ENCODE data around the gene PTGDR2. TPM values are rescaled to one million over a fixed set of nuclear protein-coding genes. Genes with fewer than 3 reads are reported as not detected.
A peak's percentile ranks its signal among the peaks of the same experiment; 100 is the strongest.

Gene PTGDR2
- total RNA-seq, 2 donors from 2014 or later = 0.52 to 1.3 TPM

- Histone ChIP-seq H3K27ac (no peak overlapping the region), H3K4me3 (no peak overlapping the region), H3K4me1 (peaks cover 5% of the 10 kb centered on the region), H3K36me3 (replicated peaks in 1 of 2; ENCODE audit: insufficient read depth in 1 of 2, low read depth in 2 of 2) (peaks cover 0 to 4% of the 10 kb centered on the region in 2 donors), H3K9me3 (no peaks in the 10 kb centered on the region), H3K27me3 (no peaks in the 10 kb centered on the region)
- TF ChIP-seq CTCF (IDR thresholded peaks at IDR 0.05) (no peak), POLR2A (IDR thresholded peaks at IDR 0.05) (no peak)
- intact Hi-C loops (cut with DNase I) = no loop called here
- no peak for ATAC-seq
- 51 to 56% methylated on average over 6 to 7 of the region's 8 CpGs for WGBS, 2 donors
- DNase-seq = no peak
Observed at GRCh38 chr11:60854847-60855725, 664 bp downstream of the PTGDR2 start.

GRCh38 chr11:60854140-60854846, 1.5 kb downstream of the PTGDR2 start:
- no peak overlapping the region for H3K27ac ChIP-seq
- DNase-seq (no peak), ATAC-seq (no peak)
- intact Hi-C loops (cut with DNase I) = no loop called here
- 65 to 88% methylated on average over 8 of the region's 8 CpGs for WGBS, 2 donors
- H3K9me3 ChIP-seq = no peaks in the 10 kb centered on the region
- no peak overlapping the region for H3K4me3 ChIP-seq
- TF ChIP-seq CTCF (IDR thresholded peaks at IDR 0.05) (no peak), POLR2A (IDR thresholded peaks at IDR 0.05) (no peak)
- peaks cover 0 to 4% of the 10 kb centered on the region in 2 donors for H3K36me3 ChIP-seq (replicated peaks in 1 of 2; ENCODE audit: insufficient read depth in 1 of 2, low read depth in 2 of 2)
- peaks cover 5% of the 10 kb centered on the region for H3K4me1 ChIP-seq
- no peaks in the 10 kb centered on the region for H3K27me3 ChIP-seq

GRCh38 chr11:60852982-60853950, 2.5 kb downstream of the PTGDR2 start:
- ATAC-seq (no peak), DNase-seq (no peak)
- no peak for TF ChIP-seq POLR2A (IDR thresholded peaks at IDR 0.05)
- TF ChIP-seq CTCF (IDR thresholded peaks at IDR 0.05) = no peak
- Histone ChIP-seq H3K4me3 (no peak overlapping the region), H3K27ac (peak overlapping the region in 1 of 4 donors; percentile 74), H3K9me3 (no peaks in the 10 kb centered on the region), H3K36me3 (replicated peaks in 1 of 2; ENCODE audit: insufficient read depth in 1 of 2, low read depth in 2 of 2) (peaks cover 0 to 4% of the 10 kb centered on the region in 2 donors), H3K4me1 (peaks cover 5% of the 10 kb centered on the region), H3K27me3 (no peaks in the 10 kb centered on the region)
- intact Hi-C loops (cut with DNase I) = no loop called here
- WGBS, 2 donors = 80 to 97% methylated on average over 18 to 65 of the region's 68 CpGs

GRCh38 chr11:60852117-60852981, 3.4 kb downstream of the PTGDR2 start:
- Histone ChIP-seq H3K9me3 (no peaks in the 10 kb centered on the region), H3K4me1 (peaks cover 5% of the 10 kb centered on the region), H3K36me3 (replicated peaks in 1 of 2; ENCODE audit: insufficient read depth in 1 of 2, low read depth in 2 of 2) (peaks cover 0 to 4% of the 10 kb centered on the region in 2 donors), H3K27me3 (no peaks in the 10 kb centered on the region), H3K4me3 (no peak overlapping the region), H3K27ac (peak overlapping the region; percentile 5 to 74 (median 57))
- intact Hi-C loops (cut with DNase I) = no loop called here
- TF ChIP-seq POLR2A (IDR thresholded peaks at IDR 0.05) (peak in 2 of 3 donors; percentile 16 to 41), CTCF (IDR thresholded peaks at IDR 0.05) (peak in 2 of 7 experiments; percentile 7 to 11)
- DNase-seq (peak; percentile 61 to 75 (median 62)), ATAC-seq (peak; percentile 73)
- 17 to 25% methylated on average over 26 to 76 of the region's 78 CpGs for WGBS, 2 donors

Data from body of pancreas (tissue), 4 donors.